ENCODE measurements around the gene ZNF444.

ZNF444 gene

GRCh38 chr19:56114051-56114777 lies 26.9 kb upstream of the ZNF444 start:
- Histone ChIP-seq H3K18ac (ENCODE audit: low read length) (no peak overlapping the region), H3K4ac (ENCODE audit: low read depth, low read length) (no peak overlapping the region), H2BK15ac (replicated peaks; ENCODE audit: low read depth) (no peak overlapping the region), H4K5ac (ENCODE audit: low read length) (no peak overlapping the region), H3K4me3 (ENCODE audit: low read length) (no peak overlapping the region), H3K9ac (ENCODE audit: low read length) (no peak overlapping the region), H2BK5ac (ENCODE audit: low read length) (no peak overlapping the region), H3K79me1 (ENCODE audit: low read length) (peaks cover 17% of the 10 kb centered on the region), H2AK5ac (ENCODE audit: low read length) (no peak overlapping the region), H3K79me2 (ENCODE audit: control insufficient read depth, insufficient read depth, low read length) (peaks cover 92% of the 10 kb centered on the region), H3K36me3 (ENCODE audit: control insufficient read depth, insufficient read depth, low read length) (peaks cover 1% of the 10 kb centered on the region), H3K23ac (ENCODE audit: low read length) (no peak overlapping the region), H3K4me1 (ENCODE audit: control insufficient read depth, low read depth, low read length) (peaks cover 3% of the 10 kb centered on the region), H3K27me3 (ENCODE audit: insufficient read depth, low read length, poor library complexity) (no peaks in the 10 kb centered on the region), H3K56ac (ENCODE audit: low read length) (no peak overlapping the region), H4K8ac (ENCODE audit: low read depth, low read length) (no peak overlapping the region), H3K27ac (ENCODE audit: low read depth, low read length) (no peak overlapping the region), H2BK120ac (ENCODE audit: low read depth, low read length) (no peak overlapping the region), H3K4me2 (ENCODE audit: low read length) (no peak overlapping the region)
- no peak for DNase-seq
- WGBS (ENCODE audit: extremely low coverage, insufficient coverage, low lambda C conversion rate): no CpG with 5 or more reads among the region's 19 CpGs

- Histone ChIP-seq H2BK15ac (replicated peaks; ENCODE audit: low read depth) (no peak overlapping the region), H3K79me2 (ENCODE audit: control insufficient read depth, insufficient read depth, low read length) (peaks cover 94% of the 10 kb centered on the region), H3K4me3 (ENCODE audit: low read length) (no peak overlapping the region), H3K18ac (ENCODE audit: low read length) (no peak overlapping the region), H3K79me1 (ENCODE audit: low read length) (peaks cover 18% of the 10 kb centered on the region), H3K4me2 (ENCODE audit: low read length) (no peak overlapping the region), H2AK5ac (ENCODE audit: low read length) (no peak overlapping the region), H3K4me1 (ENCODE audit: control insufficient read depth, low read depth, low read length) (peaks cover 6% of the 10 kb centered on the region), H3K36me3 (ENCODE audit: control insufficient read depth, insufficient read depth, low read length) (peaks cover 1% of the 10 kb centered on the region), H2BK120ac (ENCODE audit: low read depth, low read length) (no peak overlapping the region), H2BK5ac (ENCODE audit: low read length) (no peak overlapping the region), H3K4ac (ENCODE audit: low read depth, low read length) (no peak overlapping the region), H3K27me3 (ENCODE audit: insufficient read depth, low read length, poor library complexity) (no peaks in the 10 kb centered on the region), H3K23ac (ENCODE audit: low read length) (no peak overlapping the region), H3K27ac (ENCODE audit: low read depth, low read length) (no peak overlapping the region), H4K5ac (ENCODE audit: low read length) (no peak overlapping the region), H4K8ac (ENCODE audit: low read depth, low read length) (no peak overlapping the region), H3K56ac (ENCODE audit: low read length) (peak overlapping the region; percentile 49), H3K9ac (ENCODE audit: low read length) (no peak overlapping the region)
- WGBS (ENCODE audit: extremely low coverage, insufficient coverage, low lambda C conversion rate): no CpG with 5 or more reads among the region's 10 CpGs
- no peak for DNase-seq
Observed at GRCh38 chr19:56114778-56115110, 26.3 kb upstream of the ZNF444 start.

GRCh38 chr19:56115490-56115889 lies 25.6 kb upstream of the ZNF444 start:
- Histone ChIP-seq H3K4ac (ENCODE audit: low read depth, low read length) (no peak overlapping the region), H3K4me3 (ENCODE audit: low read length) (no peak overlapping the region), H4K8ac (ENCODE audit: low read depth, low read length) (no peak overlapping the region), H2BK15ac (replicated peaks; ENCODE audit: low read depth) (no peak overlapping the region), H3K23ac (ENCODE audit: low read length) (no peak overlapping the region), H2BK5ac (ENCODE audit: low read length) (no peak overlapping the region), H3K4me2 (ENCODE audit: low read length) (no peak overlapping the region), H4K5ac (ENCODE audit: low read length) (no peak overlapping the region), H3K27ac (ENCODE audit: low read depth, low read length) (no peak overlapping the region), H3K56ac (ENCODE audit: low read length) (no peak overlapping the region), H3K79me2 (ENCODE audit: control insufficient read depth, insufficient read depth, low read length) (peaks cover 95% of the 10 kb centered on the region), H2AK5ac (ENCODE audit: low read length) (no peak overlapping the region), H3K27me3 (ENCODE audit: insufficient read depth, low read length, poor library complexity) (no peaks in the 10 kb centered on the region), H2BK120ac (ENCODE audit: low read depth, low read length) (no peak overlapping the region), H3K4me1 (ENCODE audit: control insufficient read depth, low read depth, low read length) (peaks cover 6% of the 10 kb centered on the region), H3K18ac (ENCODE audit: low read length) (no peak overlapping the region), H3K9ac (ENCODE audit: low read length) (no peak overlapping the region), H3K36me3 (ENCODE audit: control insufficient read depth, insufficient read depth, low read length) (peaks cover 1% of the 10 kb centered on the region), H3K79me1 (ENCODE audit: low read length) (peaks cover 18% of the 10 kb centered on the region)
- no peak for DNase-seq
- WGBS (ENCODE audit: extremely low coverage, insufficient coverage, low lambda C conversion rate): no CpG with 5 or more reads among the region's 21 CpGs

- Histone ChIP-seq H3K4me3 (ENCODE audit: low read length) (no peak overlapping the region), H2BK15ac (replicated peaks; ENCODE audit: low read depth) (no peak overlapping the region), H3K4ac (ENCODE audit: low read depth, low read length) (no peak overlapping the region), H2AK5ac (ENCODE audit: low read length) (no peak overlapping the region), H2BK120ac (ENCODE audit: low read depth, low read length) (no peak overlapping the region), H4K8ac (ENCODE audit: low read depth, low read length) (no peak overlapping the region), H3K18ac (ENCODE audit: low read length) (no peak overlapping the region), H3K27me3 (ENCODE audit: insufficient read depth, low read length, poor library complexity) (no peaks in the 10 kb centered on the region), H4K5ac (ENCODE audit: low read length) (no peak overlapping the region), H3K27ac (ENCODE audit: low read depth, low read length) (no peak overlapping the region), H3K79me1 (ENCODE audit: low read length) (peaks cover 17% of the 10 kb centered on the region), H3K79me2 (ENCODE audit: control insufficient read depth, insufficient read depth, low read length) (peaks cover 84% of the 10 kb centered on the region), H3K9ac (ENCODE audit: low read length) (no peak overlapping the region), H3K23ac (ENCODE audit: low read length) (no peak overlapping the region), H3K4me1 (ENCODE audit: control insufficient read depth, low read depth, low read length) (peaks cover 3% of the 10 kb centered on the region), H2BK5ac (ENCODE audit: low read length) (no peak overlapping the region), H3K36me3 (ENCODE audit: control insufficient read depth, insufficient read depth, low read length) (peaks cover 1% of the 10 kb centered on the region), H3K56ac (ENCODE audit: low read length) (no peak overlapping the region), H3K4me2 (ENCODE audit: low read length) (no peak overlapping the region)
- WGBS (ENCODE audit: extremely low coverage, insufficient coverage, low lambda C conversion rate): no CpG with 5 or more reads among the region's 6 CpGs
- no peak for DNase-seq
Observed at GRCh38 chr19:56116606-56117005, 24.5 kb upstream of the ZNF444 start.

GRCh38 chr19:56117376-56117884 lies 23.7 kb upstream of the ZNF444 start:
- no peak overlapping the region for H3K9ac ChIP-seq (ENCODE audit: low read length)
- H2AK5ac ChIP-seq (ENCODE audit: low read length): no peak overlapping the region
- H3K79me1 ChIP-seq (ENCODE audit: low read length): peaks cover 15% of the 10 kb centered on the region
- H3K4me2 ChIP-seq (ENCODE audit: low read length): no peak overlapping the region
- no peak overlapping the region for H4K5ac ChIP-seq (ENCODE audit: low read length)
- no peak overlapping the region for H4K8ac ChIP-seq (ENCODE audit: low read depth, low read length)
- no peak overlapping the region for H3K4me3 ChIP-seq (ENCODE audit: low read length)
- WGBS (ENCODE audit: extremely low coverage, insufficient coverage, low lambda C conversion rate): no CpG with 5 or more reads among the region's 14 CpGs
- no peak overlapping the region for H3K27ac ChIP-seq (ENCODE audit: low read depth, low read length)
- H2BK5ac ChIP-seq (ENCODE audit: low read length): no peak overlapping the region
- H2BK15ac ChIP-seq (replicated peaks; ENCODE audit: low read depth): no peak overlapping the region
- H3K4me1 ChIP-seq (ENCODE audit: control insufficient read depth, low read depth, low read length): peaks cover 3% of the 10 kb centered on the region
- no peak overlapping the region for H3K4ac ChIP-seq (ENCODE audit: low read depth, low read length)
- no peaks in the 10 kb centered on the region for H3K27me3 ChIP-seq (ENCODE audit: insufficient read depth, low read length, poor library complexity)
- H3K23ac ChIP-seq (ENCODE audit: low read length): no peak overlapping the region
- no peak for DNase-seq
- H3K79me2 ChIP-seq (ENCODE audit: control insufficient read depth, insufficient read depth, low read length): peaks cover 76% of the 10 kb centered on the region
- no peak overlapping the region for H3K56ac ChIP-seq (ENCODE audit: low read length)
- H2BK120ac ChIP-seq (ENCODE audit: low read depth, low read length): no peak overlapping the region
- peaks cover 1% of the 10 kb centered on the region for H3K36me3 ChIP-seq (ENCODE audit: control insufficient read depth, insufficient read depth, low read length)
- no peak overlapping the region for H3K18ac ChIP-seq (ENCODE audit: low read length)

- H3K23ac ChIP-seq (ENCODE audit: low read length): no peak overlapping the region
- H2AK5ac ChIP-seq (ENCODE audit: low read length): no peak overlapping the region
- no peak for DNase-seq
Observed at GRCh38 chr19:56117889-56118288, 23.2 kb upstream of the ZNF444 start.

More at GRCh38 chr19:56117889-56118288, 23.2 kb upstream of the ZNF444 start:
- Histone ChIP-seq H3K27me3 (ENCODE audit: insufficient read depth, low read length, poor library complexity) (no peaks in the 10 kb centered on the region), H2BK15ac (replicated peaks; ENCODE audit: low read depth) (no peak overlapping the region), H2BK5ac (ENCODE audit: low read length) (no peak overlapping the region), H3K56ac (ENCODE audit: low read length) (no peak overlapping the region), H4K8ac (ENCODE audit: low read depth, low read length) (no peak overlapping the region), H2BK120ac (ENCODE audit: low read depth, low read length) (no peak overlapping the region), H3K27ac (ENCODE audit: low read depth, low read length) (no peak overlapping the region), H3K36me3 (ENCODE audit: control insufficient read depth, insufficient read depth, low read length) (peaks cover 1% of the 10 kb centered on the region), H3K79me2 (ENCODE audit: control insufficient read depth, insufficient read depth, low read length) (peaks cover 72% of the 10 kb centered on the region), H3K4me1 (ENCODE audit: control insufficient read depth, low read depth, low read length) (peaks cover 3% of the 10 kb centered on the region), H3K79me1 (ENCODE audit: low read length) (peaks cover 15% of the 10 kb centered on the region), H3K4me2 (ENCODE audit: low read length) (no peak overlapping the region), H3K9ac (ENCODE audit: low read length) (no peak overlapping the region), H4K5ac (ENCODE audit: low read length) (no peak overlapping the region), H3K4ac (ENCODE audit: low read depth, low read length) (no peak overlapping the region), H3K4me3 (ENCODE audit: low read length) (no peak overlapping the region), H3K18ac (ENCODE audit: low read length) (no peak overlapping the region)
- no CpG with 5 or more reads among the region's 9 CpGs for WGBS (ENCODE audit: extremely low coverage, insufficient coverage, low lambda C conversion rate)
